HCT116 (cell line): ENCODE data around the gene F2RL3. TPM values are rescaled to one million over a fixed set of nuclear protein-coding genes. Genes with fewer than 3 reads are reported as not detected.

Experiments used
- ATAC-seq: fragments of 200-7000 bp; cut with Tn5 transposase; 2 replicates; pipeline ENCODE4 v1.9.1; 2020; ENCODE audit warnings: mild to moderate bottlenecking, moderate library complexity
- BruUV-seq: library from RNA; stranded (reverse); fragments of 400-500 nt; replicated peaks from 2 replicates; lab custom pipeline; 2021; lab: Mats Ljungman, UMichigan
- CTCF ChIA-PET: fragments of 300-600 bp; sonication (Branson Sonifier 250); formaldehyde crosslinking; loops from one replicate; lab custom pipeline; 2021; ENCODE audit warnings: antibody characterized with exemption; lab: Charles Lee
- POLR2A ChIA-PET: fragments of 300-600, 350-600 bp; sonication (Branson Sonifier 250); formaldehyde crosslinking; loops from one replicate; lab custom pipeline; 2021; ENCODE audit warnings: antibody characterized with exemption; lab: Charles Lee
- RAD21 ChIA-PET, 2 experiments: fragments of 300-600 bp; sonication (Branson Sonifier 250); formaldehyde crosslinking; loops; one replicate each; lab custom pipeline; 2023; ENCODE audit warnings: low total read pairs in 2 of 2; ENCODE audit not compliant: uncharacterized antibody in 2 of 2, unreplicated experiment in 2 of 2, low non-redundant PET in 1 of 2; lab: Charles Lee
- DNase-seq: peaks from one replicate; pipeline ENCODE4 v3.0.0-alpha.2; 2010; ENCODE audit warnings: low read depth, low spot score
- H2AFZ ChIP-seq: fragments of 200-600 bp; shearing (Covaris generic), sonication (generic); 2 replicates; pipeline ENCODE4 v1.6.1; 2017; ENCODE audit warnings: low read depth, mixed run types, mixed read lengths, antibody characterized with exemption, low read length; ENCODE audit not compliant: poor library complexity, severe bottlenecking
- H3K27ac ChIP-seq: 2 replicates; pipeline ENCODE4 v1.5.1; 2012; ENCODE audit warnings: low read depth, low read length
- H3K27me3 ChIP-seq: fragments of 200-600 bp; sonication (generic); 2 replicates; pipeline ENCODE4 v1.6.1; 2016; ENCODE audit warnings: mixed run types, low read length, mixed read lengths; ENCODE audit not compliant: insufficient read depth
- H3K36me3 ChIP-seq, 2 experiments: fragments of 200-500 bp in 1 of 2; fragments of 200-600 bp in 1 of 2; sonication (Bioruptor generic) in 1 of 2; sonication (generic) in 1 of 2; 2 replicates each; pipeline versions ENCODE4 v1.5.1 to v1.6.1; 2014 to 2016; ENCODE audit warnings: low read length in 2 of 2, inconsistent platforms in 1 of 2, mixed read lengths in 1 of 2, mixed run types in 1 of 2; ENCODE audit not compliant: insufficient read depth in 2 of 2, control insufficient read depth in 1 of 2
- H3K4me1 ChIP-seq, 2 experiments: fragments of 200-600 bp in 1 of 2; sonication (generic) in 1 of 2; 2 replicates each; pipeline versions ENCODE4 v1.5.1 to v1.6.1; 2012 to 2017; ENCODE audit warnings: low read length in 2 of 2, inconsistent platforms in 1 of 2, mild to moderate bottlenecking in 1 of 2, mixed read lengths in 1 of 2, mixed run types in 1 of 2, moderate library complexity in 1 of 2; ENCODE audit not compliant: insufficient read depth in 2 of 2, control insufficient read depth in 1 of 2
- H3K4me2 ChIP-seq: fragments of 200-600 bp; sonication (generic); 2 replicates; pipeline ENCODE4 v1.6.1; 2017; ENCODE audit warnings: mixed run types, low read length, mixed read lengths
- H3K4me3 ChIP-seq, 2 experiments: fragments of 200-600 bp in 1 of 2; sonication (generic) in 1 of 2; replicated peaks in 1 of 2; 2 replicates each; pipeline ENCODE4 v1.5.1; 2011 to 2016; ENCODE audit warnings: low read length in 2 of 2, control low read depth in 1 of 2, low read depth in 1 of 2, mild to moderate bottlenecking in 1 of 2, mixed read lengths in 1 of 2, mixed run types in 1 of 2
- H3K79me2 ChIP-seq: fragments of 200-600 bp; sonication (generic); 2 replicates; pipeline ENCODE4 v1.6.1; 2017; ENCODE audit warnings: mild to moderate bottlenecking, mixed run types, low read length, moderate library complexity, mixed read lengths; ENCODE audit not compliant: insufficient read depth
- H3K9ac ChIP-seq: fragments of 200-600 bp; sonication (generic); 2 replicates; pipeline ENCODE4 v1.6.1; 2016; ENCODE audit warnings: low read length, mixed read lengths
- H3K9me2 ChIP-seq: fragments of 200-600 bp; sonication (generic), shearing (Covaris generic); 2 replicates; pipeline ENCODE4 v1.6.1; 2017; ENCODE audit warnings: mixed run types, mild to moderate bottlenecking, moderate library complexity; ENCODE audit not compliant: insufficient read depth
- H3K9me3 ChIP-seq, 2 experiments: fragments of 200-500 bp in 1 of 2; fragments of 200-600 bp in 1 of 2; sonication (Bioruptor generic) in 1 of 2; sonication (generic) in 1 of 2; 2 replicates each; pipeline ENCODE4 v1.6.1; 2014 to 2017; ENCODE audit warnings: low read length in 2 of 2, mixed read lengths in 2 of 2, inconsistent platforms in 1 of 2, low read depth in 1 of 2, mild to moderate bottlenecking in 1 of 2, mixed run types in 1 of 2, moderate library complexity in 1 of 2; ENCODE audit not compliant: control insufficient read depth in 1 of 2, insufficient read depth in 1 of 2
- H4K20me1 ChIP-seq: fragments of 200-600 bp; sonication (generic), shearing (Covaris generic); 2 replicates; pipeline ENCODE4 v1.6.1; 2017; ENCODE audit warnings: mixed run types, mild to moderate bottlenecking, moderate library complexity; ENCODE audit not compliant: insufficient read depth
- CBX3 ChIP-seq: IDR thresholded peaks from 2 replicates; pipeline ENCODE4 v1.6.1; 2012; ENCODE audit warnings: low read depth
- EGR1 ChIP-seq: IDR thresholded peaks from 2 replicates; pipeline ENCODE4 v1.6.1; 2012; ENCODE audit warnings: low read depth
- ELF1 ChIP-seq: IDR thresholded peaks from 2 replicates; pipeline ENCODE4 v1.6.1; 2012; ENCODE audit warnings: low read depth, borderline replicate concordance
- EZH2 ChIP-seq: fragments of 200-600 bp; sonication (generic); IDR thresholded peaks from 2 replicates; pipeline ENCODE4 v1.6.1; 2017; ENCODE audit warnings: antibody characterized with exemption, mixed run types
- EZH2phosphoT487 ChIP-seq: fragments of 200-600 bp; IDR thresholded peaks from 2 replicates; pipeline ENCODE4 v1.6.1; 2018; ENCODE audit warnings: antibody characterized with exemption, borderline replicate concordance
- FOSL1 ChIP-seq: IDR thresholded peaks from 2 replicates; pipeline ENCODE4 v1.6.1; 2012; ENCODE audit warnings: low read depth
- POLR2A ChIP-seq: IDR thresholded peaks from 2 replicates; pipeline ENCODE4 v1.7.0; 2011; ENCODE audit warnings: borderline replicate concordance; ENCODE audit not compliant: insufficient read depth, insufficient read length; ENCODE audit errors: extremely low read depth
- POLR2AphosphoS5 ChIP-seq: IDR thresholded peaks from 2 replicates; pipeline ENCODE4 v1.6.1; 2011; ENCODE audit warnings: mild to moderate bottlenecking, low read depth, low read length, moderate library complexity
- RAD21 ChIP-seq: IDR thresholded peaks from 2 replicates; pipeline ENCODE4 v1.6.1; 2012; ENCODE audit warnings: low read depth, mild to moderate bottlenecking
- SIN3A ChIP-seq: IDR thresholded peaks from 2 replicates; pipeline ENCODE4 v1.6.1; 2012; ENCODE audit warnings: low read depth
- SP1 ChIP-seq: IDR thresholded peaks from 2 replicates; pipeline ENCODE4 v1.6.1; 2012; ENCODE audit warnings: low read depth
- TCF7L2 ChIP-seq: IDR thresholded peaks from 2 replicates; pipeline ENCODE4 v1.7.0; 2011; ENCODE audit warnings: borderline replicate concordance, inconsistent platforms; ENCODE audit not compliant: insufficient read depth, insufficient read length; ENCODE audit errors: extremely low read depth
- ZBTB33 ChIP-seq: IDR thresholded peaks from 2 replicates; pipeline ENCODE4 v1.6.1; 2011; ENCODE audit warnings: mild to moderate bottlenecking, low read length, moderate library complexity; ENCODE audit not compliant: insufficient replicate concordance; ENCODE audit errors: extremely low read depth
- ZNF274 ChIP-seq: fragments of 200-500 bp; sonication (Bioruptor generic); IDR thresholded peaks from 2 replicates; pipeline ENCODE4 v1.6.1; 2014; ENCODE audit warnings: mild to moderate bottlenecking, low read depth, low read length, inconsistent platforms
- intact Hi-C: fragments of 100-400 bp; cut with micrococcal nuclease; formaldehyde crosslinking; loops from 2 replicates; pipeline ENCODE4 v1.10.0; 2022
- total RNA-seq: library from RNA; stranded (reverse); gene quantifications from one replicate; pipeline ENCODE4 v1.2.1, GENCODE V29; 2021; ENCODE audit not compliant: unreplicated experiment
- TF ChIP-seq, protein P1 (sequence below): IDR thresholded peaks from 2 replicates; pipeline ENCODE4 v1.6.1; 2012

Gene F2RL3
- total RNA-seq, 1 experiment from 2014 or later, result 0.10 TPM

GRCh38 chr19:16869331-16869972, 19.3 kb upstream of the F2RL3 start:
- RAD21 ChIA-PET, result no interaction called here
- ATAC-seq, result no peak
- Histone ChIP-seq H3K27me3 (no peaks in the 10 kb centered on the region), H3K4me3 (no peak overlapping the region), H2AFZ (no peak overlapping the region), H3K79me2 (peaks cover 9% of the 10 kb centered on the region), H3K4me1 (no peaks in the 10 kb centered on the region), H3K27ac (no peak overlapping the region), H3K9ac (no peak overlapping the region), H3K4me2 (no peak overlapping the region), H3K9me3 (no peaks in the 10 kb centered on the region), H3K36me3 (peaks cover 19 to 29% of the 10 kb centered on the region in 2 experiments; a peak in 3 of 4 replicates), H3K9me2 (no peaks in the 10 kb centered on the region), H4K20me1 (no peaks in the 10 kb centered on the region)
- TF ChIP-seq POLR2A (no peak), EZH2 (no peak), EZH2phosphoT487 (no peak), POLR2AphosphoS5 (no peak), ZBTB33 (no peak), ZNF274 (no peak), TCF7L2 (no peak), ELF1 (no peak), RAD21 (no peak), EGR1 (no peak), CBX3 (no peak), SP1 (no peak), FOSL1 (no peak), SIN3A (no peak)
- TF ChIP-seq, protein P1, sequence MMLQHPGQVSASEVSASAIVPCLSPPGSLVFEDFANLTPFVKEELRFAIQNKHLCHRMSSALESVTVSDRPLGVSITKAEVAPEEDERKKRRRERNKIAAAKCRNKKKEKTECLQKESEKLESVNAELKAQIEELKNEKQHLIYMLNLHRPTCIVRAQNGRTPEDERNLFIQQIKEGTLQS, result no peak
- DNase-seq, result no peak
- POLR2A ChIA-PET, result no interaction called here
- intact Hi-C loops, result no loop called here
- CTCF ChIA-PET, result no interaction called here
- BruUV-seq, result no TSS peak
